Activated naive CD4-positive, alpha-beta T cell treated with anti-CD3 and anti-CD28 coated beads, Interleukin-2, amount 50 U/mL, for 24 hours (primary cell): ENCODE measurements around the gene KCNK13.
"Not testable (repeated sequence)": the region's sequence is repeated elsewhere in the genome, so short reads cannot be mapped to it uniquely, and the experiment has no call there.

ENCODE experiments used
- H3K27ac Mint-ChIP-seq: one replicate; pipeline ENCODE4 v1.8.0; 2021; ENCODE audit warnings: mild to moderate bottlenecking, mixed read lengths
- H3K27me3 Mint-ChIP-seq: one replicate; pipeline ENCODE4 v1.8.0; 2021; ENCODE audit warnings: mixed read lengths
- H3K36me3 Mint-ChIP-seq: one replicate; pipeline ENCODE4 v1.8.0; 2021; ENCODE audit warnings: mixed read lengths
- H3K4me1 Mint-ChIP-seq: one replicate; pipeline ENCODE4 v1.8.0; 2021; ENCODE audit warnings: mixed read lengths
- H3K4me3 Mint-ChIP-seq: one replicate; pipeline ENCODE4 v1.8.0; 2021; ENCODE audit warnings: mild to moderate bottlenecking, mixed read lengths
- H3K9me3 Mint-ChIP-seq: one replicate; pipeline ENCODE4 v1.8.0; 2021; ENCODE audit warnings: mixed read lengths

The KCNK13 gene

DNA sequence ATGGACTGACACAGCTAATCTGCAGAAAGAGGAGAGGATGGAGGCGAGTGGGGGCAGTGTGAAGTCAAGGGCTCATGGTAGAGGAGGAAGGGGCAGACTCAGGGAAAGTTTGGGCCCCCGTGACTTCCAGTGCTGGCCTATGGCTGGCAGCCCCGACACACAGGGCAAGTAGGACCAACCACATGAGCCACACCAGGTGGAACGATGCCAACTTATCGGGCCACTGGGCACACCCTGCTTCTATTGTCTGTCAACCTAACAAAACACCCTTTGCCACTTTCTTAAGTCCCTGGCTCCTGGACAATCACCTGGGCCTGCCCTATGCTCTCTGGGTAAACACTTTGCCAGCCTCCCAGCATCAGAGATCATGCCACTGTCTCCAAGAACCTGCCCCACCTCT lies 129.4 kb downstream of the KCNK13 start:
- no peak overlapping the region for H3K4me3 Mint-ChIP-seq
- H3K27me3 Mint-ChIP-seq = peaks cover 3% of the 10 kb centered on the region
- H3K27ac Mint-ChIP-seq = no peak overlapping the region
- H3K9me3 Mint-ChIP-seq = no peaks in the 10 kb centered on the region
- H3K4me1 Mint-ChIP-seq = no peaks in the 10 kb centered on the region
- no peaks in the 10 kb centered on the region for H3K36me3 Mint-ChIP-seq

DNA sequence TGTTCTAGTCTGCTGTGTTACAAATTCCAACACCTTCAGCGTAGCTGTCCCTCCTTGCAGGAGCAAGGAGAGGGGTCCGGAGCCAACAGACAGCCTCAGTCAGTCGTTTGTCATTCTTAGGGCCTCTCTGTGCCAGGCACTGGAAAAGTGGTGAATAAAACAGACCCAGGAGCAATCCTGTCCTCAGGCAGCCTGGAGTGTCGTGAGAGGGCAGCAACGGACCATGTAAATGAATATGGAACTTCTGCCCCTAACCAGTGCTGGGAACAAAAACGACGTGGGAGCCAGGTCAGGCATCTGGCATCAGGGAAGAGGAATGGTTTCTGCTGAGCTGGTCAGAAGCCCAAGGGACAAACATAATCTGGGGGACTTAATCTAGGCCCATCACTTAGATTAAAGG lies 129.8 kb downstream of the KCNK13 start:
- Mint-ChIP-seq H3K9me3 (no peaks in the 10 kb centered on the region), H3K4me3 (no peak overlapping the region), H3K36me3 (no peaks in the 10 kb centered on the region), H3K27me3 (peaks cover 5% of the 10 kb centered on the region), H3K4me1 (no peaks in the 10 kb centered on the region), H3K27ac (no peak overlapping the region)

- peaks cover 7% of the 10 kb centered on the region for H3K27me3 Mint-ChIP-seq
- H3K9me3 Mint-ChIP-seq = no peaks in the 10 kb centered on the region
- H3K36me3 Mint-ChIP-seq = no peaks in the 10 kb centered on the region
- H3K4me1 Mint-ChIP-seq = no peaks in the 10 kb centered on the region
- H3K27ac Mint-ChIP-seq = no peak overlapping the region
- no peak overlapping the region for H3K4me3 Mint-ChIP-seq
Observed at GRCh38 chr14:90193925-90194324, 132.1 kb downstream of the KCNK13 start.

DNA sequence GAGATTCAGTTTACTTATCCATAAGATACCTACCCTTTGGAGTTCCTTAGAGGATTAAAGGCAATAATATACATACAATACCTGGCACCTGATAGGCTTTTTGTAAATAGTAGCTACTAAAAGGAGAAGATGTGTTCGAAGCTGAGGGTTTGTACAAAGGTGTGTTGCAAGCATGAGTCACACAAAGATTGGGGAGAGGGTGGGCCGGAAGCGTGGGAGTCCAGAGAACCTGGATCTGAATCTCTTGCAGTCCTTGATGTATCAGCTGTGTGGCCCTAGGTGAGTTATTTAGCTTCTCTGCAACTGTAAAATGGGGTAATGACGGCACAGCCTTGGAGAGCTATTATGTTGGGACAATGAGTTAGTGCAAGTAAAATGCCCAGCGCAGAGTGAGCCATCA lies 132.9 kb downstream of the KCNK13 start:
- H3K4me1 Mint-ChIP-seq = no peaks in the 10 kb centered on the region
- H3K9me3 Mint-ChIP-seq = no peaks in the 10 kb centered on the region
- H3K4me3 Mint-ChIP-seq = no peak overlapping the region
- H3K36me3 Mint-ChIP-seq = no peaks in the 10 kb centered on the region
- H3K27ac Mint-ChIP-seq = no peak overlapping the region
- H3K27me3 Mint-ChIP-seq = peaks cover 7% of the 10 kb centered on the region

DNA sequence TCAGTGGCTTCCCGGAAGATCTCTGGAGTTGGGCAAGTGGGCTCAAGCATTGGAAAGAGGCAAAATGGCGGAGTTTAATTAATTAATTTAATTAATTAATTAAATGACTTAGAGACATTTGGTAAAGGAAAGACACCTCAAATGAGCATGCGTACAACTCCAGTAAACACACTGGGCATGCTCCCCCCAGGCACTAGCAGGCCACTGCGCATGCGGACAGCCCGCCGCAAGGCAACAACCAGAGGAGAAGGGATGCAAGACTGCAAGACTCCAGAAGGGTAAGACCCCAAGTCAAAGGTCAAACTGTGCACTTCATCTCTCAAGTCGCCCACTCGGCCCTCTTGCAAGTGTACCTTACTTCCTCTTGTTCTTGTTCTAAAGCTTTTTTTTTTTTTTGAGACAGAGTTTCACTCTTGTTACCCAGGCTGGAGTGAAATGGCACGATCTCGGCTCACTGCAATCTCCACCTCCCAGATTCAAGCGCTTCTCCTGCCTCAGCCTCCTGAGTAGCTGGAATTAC lies 136.8 kb downstream of the KCNK13 start:
- H3K36me3 Mint-ChIP-seq = no peaks in the 10 kb centered on the region
- H3K4me1 Mint-ChIP-seq = no peaks in the 10 kb centered on the region
- peaks cover 10% of the 10 kb centered on the region for H3K27me3 Mint-ChIP-seq
- H3K4me3 Mint-ChIP-seq = no peak overlapping the region
- no peak overlapping the region for H3K27ac Mint-ChIP-seq
- peaks cover 4% of the 10 kb centered on the region for H3K9me3 Mint-ChIP-seq

GRCh38 chr14:90200546-90200945 lies 138.8 kb downstream of the KCNK13 start:
- H3K36me3 Mint-ChIP-seq, H3K9me3 Mint-ChIP-seq, H3K4me1 Mint-ChIP-seq, H3K4me3 Mint-ChIP-seq, H3K27ac Mint-ChIP-seq: not testable (repeated sequence)
- peaks cover 12% of the 10 kb centered on the region for H3K27me3 Mint-ChIP-seq

- no peak overlapping the region for H3K27ac Mint-ChIP-seq
- H3K36me3 Mint-ChIP-seq = no peaks in the 10 kb centered on the region
- peaks cover 5% of the 10 kb centered on the region for H3K9me3 Mint-ChIP-seq
- no peaks in the 10 kb centered on the region for H3K4me1 Mint-ChIP-seq
- H3K4me3 Mint-ChIP-seq = no peak overlapping the region
- peaks cover 9% of the 10 kb centered on the region for H3K27me3 Mint-ChIP-seq
Observed at GRCh38 chr14:90201344-90201743, 139.6 kb downstream of the KCNK13 start.

- H3K27me3 Mint-ChIP-seq = peaks cover 7% of the 10 kb centered on the region
- H3K36me3 Mint-ChIP-seq = no peaks in the 10 kb centered on the region
- peaks cover 5% of the 10 kb centered on the region for H3K9me3 Mint-ChIP-seq
- H3K4me3 Mint-ChIP-seq = no peak overlapping the region
- H3K4me1 Mint-ChIP-seq = no peaks in the 10 kb centered on the region
- H3K27ac Mint-ChIP-seq = no peak overlapping the region
Observed at GRCh38 chr14:90204516-90204915, 142.7 kb downstream of the KCNK13 start.

DNA sequence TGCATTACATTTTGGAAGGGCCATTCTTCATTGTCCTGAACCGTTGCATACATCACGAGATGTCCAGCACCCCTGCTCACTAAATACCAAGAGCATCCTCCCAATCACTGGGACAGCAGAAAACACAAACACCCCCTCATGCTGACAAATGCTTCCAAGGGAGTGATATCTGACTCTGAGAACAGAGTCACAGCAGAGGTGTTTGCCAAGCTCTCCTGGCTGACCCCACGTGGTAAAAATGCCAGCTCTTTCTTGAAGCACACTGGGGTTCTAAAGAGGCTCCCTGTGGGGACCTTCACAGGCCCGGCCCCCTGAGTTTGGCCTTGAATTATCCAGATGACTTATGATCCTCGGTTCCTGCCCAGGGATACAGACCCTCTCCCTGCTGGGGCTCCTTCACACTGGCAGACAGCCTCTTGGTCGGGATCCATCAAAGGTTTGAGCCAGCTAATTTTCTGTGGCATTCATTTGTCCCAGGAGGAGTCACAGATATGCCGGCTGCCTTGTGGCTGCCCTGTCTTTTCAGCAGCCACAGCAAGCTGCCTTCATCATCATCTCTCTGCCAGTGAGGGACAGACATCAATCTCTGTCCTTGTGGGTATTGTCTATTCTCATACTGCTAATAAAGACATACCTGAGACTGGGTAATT lies 151.4 kb downstream of the KCNK13 start:
- Mint-ChIP-seq H3K4me1 (no peaks in the 10 kb centered on the region), H3K27me3 (peaks cover 15% of the 10 kb centered on the region), H3K36me3 (peaks cover 4% of the 10 kb centered on the region), H3K4me3 (no peak overlapping the region), H3K27ac (no peak overlapping the region), H3K9me3 (no peaks in the 10 kb centered on the region)

- H3K4me3 Mint-ChIP-seq = no peak overlapping the region
- H3K9me3 Mint-ChIP-seq = peaks cover 10% of the 10 kb centered on the region
- no peaks in the 10 kb centered on the region for H3K4me1 Mint-ChIP-seq
- no peaks in the 10 kb centered on the region for H3K36me3 Mint-ChIP-seq
- H3K27me3 Mint-ChIP-seq = peaks cover 7% of the 10 kb centered on the region
- H3K27ac Mint-ChIP-seq = no peak overlapping the region
Observed at GRCh38 chr14:90228478-90228877, 166.7 kb downstream of the KCNK13 start.

DNA sequence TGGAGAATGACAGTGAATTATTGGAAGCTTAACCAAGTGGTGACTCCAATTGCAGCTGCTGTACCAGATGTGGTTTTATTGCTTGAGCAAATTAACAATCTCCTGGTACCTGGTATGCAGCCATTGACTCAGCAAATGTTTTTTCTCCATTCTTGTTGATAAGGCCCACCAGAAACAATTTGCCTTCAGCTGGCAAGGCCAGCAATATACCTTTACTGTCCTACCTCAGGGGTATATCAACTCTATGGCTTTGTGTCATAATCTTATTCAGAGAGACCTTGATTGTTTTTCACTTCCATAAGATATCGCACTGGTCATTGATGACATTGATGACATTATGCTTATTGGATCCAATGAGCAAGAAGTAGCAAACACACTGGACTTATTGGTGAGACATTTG lies 168.1 kb downstream of the KCNK13 start:
- H3K4me1 Mint-ChIP-seq = not testable (repeated sequence)

More for the DNA sequence above, 168.1 kb downstream of the KCNK13 start:
- H3K36me3 Mint-ChIP-seq, H3K27me3 Mint-ChIP-seq, H3K4me3 Mint-ChIP-seq, H3K9me3 Mint-ChIP-seq, H3K27ac Mint-ChIP-seq: not testable (repeated sequence)
